B cell (primary cell): ENCODE data around the gene KPNA1. TPM values are rescaled to one million over a fixed set of nuclear protein-coding genes. Genes with fewer than 3 reads are reported as not detected.
"Not testable (repeated sequence)": the region's sequence is repeated elsewhere in the genome, so short reads cannot be mapped to it uniquely, and the experiment has no call there.

Source experiments
- ATAC-seq: fragments of 200-7000 bp; cut with Tn5 transposase; one replicate; pipeline ENCODE4 v1.10.0; 2021; ENCODE audit warnings: low read depth, mild to moderate bottlenecking, moderate number of reproducible peaks, moderate library complexity
- CTCF ChIA-PET: fragments of 350-600 bp; sonication (Branson Sonifier 250); formaldehyde crosslinking; loops from one replicate; lab custom pipeline; 2021; ENCODE audit warnings: antibody characterized with exemption, inconsistent platforms; lab: Charles Lee
- POLR2A ChIA-PET: fragments of 350-600 bp; sonication (Branson Sonifier 250); formaldehyde crosslinking; loops from one replicate; lab custom pipeline; 2021; ENCODE audit warnings: antibody characterized with exemption; lab: Charles Lee
- DNase-seq: peaks from one replicate; pipeline ENCODE4 v3.0.0; 2013
- H2AFZ ChIP-seq: 2 replicates; pipeline ENCODE4 v1.6.1; 2012; ENCODE audit warnings: mild to moderate bottlenecking, low read depth, low read length; ENCODE audit not compliant: insufficient read depth, poor library complexity, severe bottlenecking
- H3K27ac ChIP-seq, 2 donors: 1 replicate in 1 of 2; 2 replicates in 1 of 2; pipeline ENCODE4 v1.5.1; 2012 to 2013; ENCODE audit warnings: low read length in 2 of 2, mild to moderate bottlenecking in 2 of 2, moderate library complexity in 1 of 2
- H3K27me3 ChIP-seq, 4 experiments: fragments of 200-600 bp in 1 of 4; sonication (generic) in 1 of 4; replicated peaks in 1 of 4; 1 replicate in 2 of 4; 2 replicates in 2 of 4; pipeline versions ENCODE4 v1.6.1 to v1.7.0; 2013 to 2016; ENCODE audit warnings: low read length in 3 of 4, mild to moderate bottlenecking in 2 of 4, mixed read lengths in 1 of 4, moderate library complexity in 1 of 4; ENCODE audit not compliant: insufficient read depth in 4 of 4, control insufficient read depth in 3 of 4; ENCODE audit errors: control extremely low read depth in 1 of 4
- H3K36me3 ChIP-seq, 2 experiments: replicated peaks in 1 of 2; 1 replicate in 1 of 2; 2 replicates in 1 of 2; pipeline versions ENCODE4 v1.6.1 to v1.7.1; 2013; ENCODE audit warnings: low read length in 1 of 2; ENCODE audit not compliant: insufficient read depth in 2 of 2, control insufficient read depth in 1 of 2; ENCODE audit errors: control extremely low read depth in 1 of 2, extremely low read depth in 1 of 2
- H3K4me1 ChIP-seq, 2 donors: fragments of 200-600 bp in 1 of 2; sonication (generic) in 1 of 2; 1 replicate in 1 of 2; 2 replicates in 1 of 2; pipeline versions ENCODE4 v1.5.1 to v1.6.1; 2013 to 2017; ENCODE audit warnings: low read length in 2 of 2; ENCODE audit not compliant: control insufficient read depth in 2 of 2, insufficient read depth in 2 of 2
- H3K4me2 ChIP-seq: replicated peaks from 2 replicates; pipeline ENCODE3; 2012; ENCODE audit warnings: mild to moderate bottlenecking, low read depth, low read length; ENCODE audit not compliant: poor library complexity, severe bottlenecking
- H3K4me3 ChIP-seq, 5 experiments: fragments of 200-600 bp in 1 of 5; sonication (generic) in 1 of 5; 1 replicate in 3 of 5; 2 replicates in 2 of 5; pipeline versions ENCODE4 v1.5.1 to v1.7.0; 2011 to 2016; ENCODE audit warnings: low read length in 4 of 5, mild to moderate bottlenecking in 4 of 5, low read depth in 2 of 5, control low read depth in 1 of 5, moderate library complexity in 1 of 5; ENCODE audit not compliant: insufficient read depth in 1 of 5; ENCODE audit errors: control extremely low read depth in 1 of 5, extremely low read depth in 1 of 5
- H3K79me2 ChIP-seq: fragments of 200-600 bp; sonication (generic); one replicate; pipeline ENCODE4 v1.6.0; 2016; ENCODE audit warnings: low read length; ENCODE audit not compliant: control insufficient read depth, insufficient read depth
- H3K9ac ChIP-seq: fragments of 200-600 bp; sonication (generic); 2 replicates; pipeline ENCODE4 v1.6.1; 2017; ENCODE audit warnings: mild to moderate bottlenecking, low read length, moderate library complexity
- H3K9me3 ChIP-seq, 3 donors: one replicate each; pipeline versions ENCODE4 v1.6.1 to v1.7.1; 2013; ENCODE audit warnings: low read length in 2 of 3; ENCODE audit not compliant: control insufficient read depth in 2 of 3, insufficient read depth in 1 of 3; ENCODE audit errors: control extremely low read depth in 1 of 3
- H4K20me1 ChIP-seq: 2 replicates; pipeline ENCODE4 v1.6.0; 2012; ENCODE audit warnings: mild to moderate bottlenecking, low read length; ENCODE audit not compliant: insufficient read depth, control insufficient read depth, poor library complexity, severe bottlenecking
- H3K27ac Mint-ChIP-seq: one replicate; pipeline ENCODE4 v1.8.0; 2021; ENCODE audit warnings: mixed read lengths
- H3K27me3 Mint-ChIP-seq: one replicate; pipeline ENCODE4 v1.8.0; 2021; ENCODE audit warnings: mixed read lengths
- H3K4me1 Mint-ChIP-seq: one replicate; pipeline ENCODE4 v1.8.0; 2021; ENCODE audit warnings: mixed read lengths
- H3K4me3 Mint-ChIP-seq: one replicate; pipeline ENCODE4 v1.8.0; 2021; ENCODE audit warnings: mixed read lengths
- H3K9me3 Mint-ChIP-seq: one replicate; pipeline ENCODE4 v1.8.0; 2022; ENCODE audit warnings: mixed read lengths; ENCODE audit not compliant: insufficient read depth
- EZH2 ChIP-seq: IDR thresholded peaks from 2 replicates; pipeline ENCODE4 v1.6.1; 2012; ENCODE audit warnings: borderline replicate concordance, low read depth, mild to moderate bottlenecking, moderate library complexity, low read length; ENCODE audit not compliant: insufficient read depth, poor library complexity, severe bottlenecking
- WGBS: methylation state at CpG from one replicate; pipeline ENCODE4 v1.1.5; 2013; ENCODE audit warnings: missing lambda C conversion rate; ENCODE audit not compliant: insufficient coverage; 5-methylcytosine and 5-hydroxymethylcytosine counted together
- intact Hi-C: fragments of 100-400 bp; cut with micrococcal nuclease; formaldehyde crosslinking; loops from one replicate; pipeline ENCODE4 v1.10.0; 2022
- polyA plus RNA-seq: library from polyadenylated mRNA; depleted of rRNA; stranded (reverse); fragments of >200 nt; gene quantifications from 2 replicates; pipeline ENCODE4 v1.2.3, GENCODE V29; 2012
- total RNA-seq, 2 donors: library from RNA; stranded (reverse); fragments of 120-200 nt in 1 of 2; gene quantifications; 1 replicate in 1 of 2; 2 replicates in 1 of 2; pipeline versions ENCODE4 v1.2.3 to v1.2.4, GENCODE V29; 2013 to 2022
- TF ChIP-seq, protein P1 (sequence below): fragments of 200-600 bp; IDR thresholded peaks from one replicate; pipeline ENCODE4 v1.8.0; 2022; ENCODE audit warnings: antibody characterized with exemption, mild to moderate bottlenecking

Gene KPNA1
- total and polyA plus RNA-seq, 2 donors (not counting 1 experiment from before 2014, with no cell fraction given) = 14.9 to 79.4 TPM

DNA sequence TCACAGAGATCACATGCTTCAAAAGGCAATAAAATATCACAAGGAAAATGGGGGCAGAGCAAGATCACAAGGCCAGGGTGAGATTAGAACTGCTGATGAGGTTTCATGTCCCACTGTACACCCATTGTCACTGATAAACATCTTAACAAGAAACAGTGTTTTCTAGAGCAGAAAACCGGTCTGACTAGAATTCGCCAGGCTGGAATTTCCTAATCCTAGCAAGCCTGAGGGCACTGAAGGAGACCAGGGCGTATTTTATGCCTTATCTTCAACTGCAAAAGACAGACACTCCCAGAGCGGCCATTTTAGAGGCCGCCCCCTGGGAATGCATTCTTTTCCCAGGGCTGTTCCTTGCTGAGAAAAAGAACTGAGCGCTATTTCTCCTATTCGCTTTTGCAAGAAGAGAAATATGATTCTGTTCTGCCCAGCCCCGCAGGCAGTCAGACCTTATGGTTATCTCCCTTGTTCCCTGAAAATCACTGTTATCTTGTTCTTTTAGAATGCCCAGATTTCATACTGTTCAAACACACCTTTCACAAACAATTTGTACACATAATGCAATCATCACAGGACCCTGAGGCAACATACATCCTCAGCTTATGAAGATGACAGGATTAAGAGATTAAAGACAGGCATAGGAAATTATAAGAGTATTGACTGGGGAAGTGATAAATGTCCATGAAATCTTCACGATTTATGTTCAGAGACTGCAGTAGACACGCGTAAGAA, 70.8 kb downstream of the KPNA1 start:
- H3K36me3 ChIP-seq = peaks cover 5 to 40% of the 10 kb centered on the region in 2 experiments
- H3K4me1 Mint-ChIP-seq = peaks cover 12% of the 10 kb centered on the region

DNA sequence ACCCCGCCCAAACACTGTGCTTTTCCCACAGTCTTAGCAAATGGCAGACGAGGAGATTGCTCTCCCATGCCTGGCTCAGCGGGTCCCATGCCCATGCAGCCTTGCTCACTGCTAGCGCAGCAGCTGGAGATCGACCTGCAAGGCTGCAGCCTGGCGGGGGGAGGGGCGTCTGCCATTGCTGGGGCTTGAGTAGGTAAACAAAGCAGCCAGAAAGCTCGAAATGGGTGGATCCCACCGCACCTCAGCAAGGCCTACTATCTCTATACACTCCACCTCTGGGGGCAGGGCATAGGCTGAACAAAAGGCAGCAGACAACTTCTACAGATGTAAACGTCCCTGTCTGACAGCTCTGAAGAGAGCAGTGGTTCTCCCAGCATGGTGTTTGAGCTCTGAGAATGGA, 71.6 kb downstream of the KPNA1 start:
- intact Hi-C loops = no loop called here
- peaks cover 4 to 40% of the 10 kb centered on the region in 2 experiments for H3K36me3 ChIP-seq
- ATAC-seq = no peak

More for the DNA sequence above, 70.8 kb downstream of the KPNA1 start:
- H3K79me2 ChIP-seq, H3K4me3 ChIP-seq, H4K20me1 ChIP-seq, H3K9ac ChIP-seq, POLR2A ChIA-PET, H3K4me1 ChIP-seq, H3K27ac ChIP-seq, H2AFZ ChIP-seq, ATAC-seq, H3K4me2 ChIP-seq, intact Hi-C loops, DNase-seq, H3K27me3 Mint-ChIP-seq, H3K27ac Mint-ChIP-seq, H3K4me3 Mint-ChIP-seq, H3K9me3 Mint-ChIP-seq, H3K27me3 ChIP-seq: not testable (repeated sequence)
- CTCF ChIA-PET = interaction anchor here (2.0 kb wide), 1 partner anchor 51 kb away, joined by 7 read pairs; no protein-coding TSS in a partner anchor
- WGBS = 100% methylated on average over 6 of the region's 11 CpGs
- H3K9me3 ChIP-seq = peaks cover 0 to 14% (median 5%) of the 10 kb centered on the region in 3 donors

More for the DNA sequence above, 71.6 kb downstream of the KPNA1 start:
- Histone ChIP-seq H3K27ac (no peak overlapping the region), H3K79me2 (peaks cover 9% of the 10 kb centered on the region), H3K4me1 (no peaks in the 10 kb centered on the region), H3K4me3 (no peak overlapping the region), H3K9ac (no peak overlapping the region), H3K27me3 (no peaks in the 10 kb centered on the region), H2AFZ (no peak overlapping the region), H4K20me1 (no peaks in the 10 kb centered on the region), H3K9me3 (peaks cover 0 to 12% (median 5%) of the 10 kb centered on the region in 3 donors), H3K4me2 (no peak overlapping the region)
- Mint-ChIP-seq H3K4me1 (peaks cover 10% of the 10 kb centered on the region), H3K4me3 (no peak overlapping the region), H3K27ac (no peak overlapping the region), H3K27me3 (no peaks in the 10 kb centered on the region), H3K9me3 (no peaks in the 10 kb centered on the region)
- DNase-seq = no peak
- whole genome bisulfite sequencing = 83% methylated on average over 7 of the region's 10 CpGs
- ChIA-PET POLR2A (interaction anchor here (0.9 kb wide), 1 partner anchor 10 kb away, joined by 3 read pairs; no protein-coding TSS in a partner anchor), CTCF (no interaction called here)
- no peak for TF ChIP-seq EZH2
- TF ChIP-seq, protein P1, sequence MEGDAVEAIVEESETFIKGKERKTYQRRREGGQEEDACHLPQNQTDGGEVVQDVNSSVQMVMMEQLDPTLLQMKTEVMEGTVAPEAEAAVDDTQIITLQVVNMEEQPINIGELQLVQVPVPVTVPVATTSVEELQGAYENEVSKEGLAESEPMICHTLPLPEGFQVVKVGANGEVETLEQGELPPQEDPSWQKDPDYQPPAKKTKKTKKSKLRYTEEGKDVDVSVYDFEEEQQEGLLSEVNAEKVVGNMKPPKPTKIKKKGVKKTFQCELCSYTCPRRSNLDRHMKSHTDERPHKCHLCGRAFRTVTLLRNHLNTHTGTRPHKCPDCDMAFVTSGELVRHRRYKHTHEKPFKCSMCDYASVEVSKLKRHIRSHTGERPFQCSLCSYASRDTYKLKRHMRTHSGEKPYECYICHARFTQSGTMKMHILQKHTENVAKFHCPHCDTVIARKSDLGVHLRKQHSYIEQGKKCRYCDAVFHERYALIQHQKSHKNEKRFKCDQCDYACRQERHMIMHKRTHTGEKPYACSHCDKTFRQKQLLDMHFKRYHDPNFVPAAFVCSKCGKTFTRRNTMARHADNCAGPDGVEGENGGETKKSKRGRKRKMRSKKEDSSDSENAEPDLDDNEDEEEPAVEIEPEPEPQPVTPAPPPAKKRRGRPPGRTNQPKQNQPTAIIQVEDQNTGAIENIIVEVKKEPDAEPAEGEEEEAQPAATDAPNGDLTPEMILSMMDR = no peak
